ENCODE data around the gene DTL. TPM values are rescaled to one million over a fixed set of nuclear protein-coding genes. Genes with fewer than 3 reads are reported as not detected.

DTL gene
- total RNA-seq, 3 donors from 2014 or later: 1.4 to 12.0 (median 3.2) TPM

DNA sequence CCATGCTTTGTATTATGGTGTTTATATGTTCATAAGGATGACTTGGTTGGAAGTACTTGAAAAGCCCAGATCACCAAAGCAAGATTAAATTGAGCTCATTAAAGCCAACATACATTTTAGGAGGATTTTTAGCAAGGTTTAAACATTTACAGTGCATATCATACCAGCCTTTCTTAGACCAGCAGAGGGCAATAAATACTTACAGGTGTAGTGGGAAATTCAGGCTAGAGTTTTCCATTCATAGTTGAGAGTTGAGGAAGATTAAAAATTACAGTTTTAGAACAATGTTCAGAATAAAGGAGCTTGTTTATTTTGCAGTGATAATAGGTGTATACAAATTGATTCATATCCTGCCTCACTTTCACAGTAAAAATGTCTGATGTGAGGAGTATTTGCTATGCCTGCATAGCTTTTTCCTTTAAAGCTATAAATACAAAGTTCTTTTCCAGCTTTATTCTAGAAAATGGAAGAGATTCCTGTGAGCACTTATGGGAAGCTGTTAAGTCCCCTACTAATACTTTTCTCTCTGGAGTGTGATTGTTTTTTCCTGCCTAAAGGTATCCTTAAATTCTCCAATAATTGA lies 35.3 kb downstream of the DTL start:
- intact Hi-C loops (cut with DNase I, micrococcal nuclease): loop anchor here (2.0 to 5.0 kb wide), 2 partner anchors 220 to 296 kb away; no protein-coding TSS in a partner anchor
- DNase-seq (peak in 1 of 3 donors; percentile 12), ATAC-seq (peak; percentile 73)
- Histone ChIP-seq H3K9me3 (no peaks in the 10 kb centered on the region), H3K4me1 (ENCODE audit: low read depth) (no peaks in the 10 kb centered on the region), H3K36me3 (ENCODE audit: low read depth) (no peaks in the 10 kb centered on the region), H3K4me3 (no peak overlapping the region)
- TF ChIP-seq, protein P1, sequence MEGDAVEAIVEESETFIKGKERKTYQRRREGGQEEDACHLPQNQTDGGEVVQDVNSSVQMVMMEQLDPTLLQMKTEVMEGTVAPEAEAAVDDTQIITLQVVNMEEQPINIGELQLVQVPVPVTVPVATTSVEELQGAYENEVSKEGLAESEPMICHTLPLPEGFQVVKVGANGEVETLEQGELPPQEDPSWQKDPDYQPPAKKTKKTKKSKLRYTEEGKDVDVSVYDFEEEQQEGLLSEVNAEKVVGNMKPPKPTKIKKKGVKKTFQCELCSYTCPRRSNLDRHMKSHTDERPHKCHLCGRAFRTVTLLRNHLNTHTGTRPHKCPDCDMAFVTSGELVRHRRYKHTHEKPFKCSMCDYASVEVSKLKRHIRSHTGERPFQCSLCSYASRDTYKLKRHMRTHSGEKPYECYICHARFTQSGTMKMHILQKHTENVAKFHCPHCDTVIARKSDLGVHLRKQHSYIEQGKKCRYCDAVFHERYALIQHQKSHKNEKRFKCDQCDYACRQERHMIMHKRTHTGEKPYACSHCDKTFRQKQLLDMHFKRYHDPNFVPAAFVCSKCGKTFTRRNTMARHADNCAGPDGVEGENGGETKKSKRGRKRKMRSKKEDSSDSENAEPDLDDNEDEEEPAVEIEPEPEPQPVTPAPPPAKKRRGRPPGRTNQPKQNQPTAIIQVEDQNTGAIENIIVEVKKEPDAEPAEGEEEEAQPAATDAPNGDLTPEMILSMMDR (IDR thresholded peaks at IDR 0.05): peak; percentile 19

DNA sequence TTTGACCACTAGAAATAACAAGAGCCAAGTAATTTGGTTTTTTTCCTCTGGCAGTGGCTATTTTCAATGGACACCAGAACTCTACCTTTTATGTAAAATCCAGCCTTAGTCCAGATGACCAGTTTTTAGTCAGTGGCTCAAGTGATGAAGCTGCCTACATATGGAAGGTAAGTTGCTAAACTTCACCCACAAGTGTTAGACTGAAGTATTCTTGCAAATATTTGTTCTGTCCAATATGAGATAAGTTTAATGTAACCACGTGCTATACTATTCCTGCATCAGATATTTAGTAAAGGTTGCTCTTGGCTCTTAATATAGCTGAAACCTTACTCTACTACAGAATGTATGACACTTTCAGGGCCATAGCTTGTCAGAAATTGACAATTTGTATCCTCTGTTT lies 36.5 kb downstream of the DTL start:
- DNase-seq (no peak), ATAC-seq (no peak)
- TF ChIP-seq, protein P1 (IDR thresholded peaks at IDR 0.05): no peak
- Histone ChIP-seq H3K4me3 (no peak overlapping the region), H3K9me3 (no peaks in the 10 kb centered on the region), H3K36me3 (ENCODE audit: low read depth) (no peaks in the 10 kb centered on the region), H3K4me1 (ENCODE audit: low read depth) (no peaks in the 10 kb centered on the region)
- intact Hi-C loops (cut with DNase I, micrococcal nuclease): loop anchor here in 1 of 2 donors (5.0 kb wide), 1 partner anchor 295 kb away; no protein-coding TSS in a partner anchor

DNA sequence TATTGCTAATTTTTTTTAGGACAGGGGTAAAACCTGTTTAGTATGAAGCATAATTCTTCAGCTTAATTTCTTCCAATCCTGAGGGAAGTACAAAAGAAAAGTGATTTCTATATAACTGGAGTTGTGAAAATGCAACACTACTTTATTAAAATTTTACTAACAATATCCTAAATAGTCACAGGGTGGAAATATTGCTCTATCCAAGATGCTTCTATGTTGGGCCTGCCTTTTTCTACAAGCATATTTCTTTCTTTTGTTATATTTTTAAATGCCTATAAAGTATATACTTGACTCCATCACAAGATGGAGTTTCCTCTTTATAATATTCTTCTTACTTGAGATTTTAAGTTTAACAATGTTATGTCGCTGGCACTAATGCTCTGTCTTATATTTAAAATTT lies 37.9 kb downstream of the DTL start:
- no peaks in the 10 kb centered on the region for H3K36me3 ChIP-seq (ENCODE audit: low read depth)
- DNase-seq: no peak
- H3K9me3 ChIP-seq: no peaks in the 10 kb centered on the region
- intact Hi-C loops (cut with DNase I, micrococcal nuclease): loop anchor here in 1 of 2 donors (5.0 kb wide), 1 partner anchor 294 kb away; no protein-coding TSS in a partner anchor
- TF ChIP-seq, protein P1 (IDR thresholded peaks at IDR 0.05): no peak
- no peak overlapping the region for H3K4me3 ChIP-seq
- no peak for ATAC-seq
- H3K4me1 ChIP-seq (ENCODE audit: low read depth): no peaks in the 10 kb centered on the region

DNA sequence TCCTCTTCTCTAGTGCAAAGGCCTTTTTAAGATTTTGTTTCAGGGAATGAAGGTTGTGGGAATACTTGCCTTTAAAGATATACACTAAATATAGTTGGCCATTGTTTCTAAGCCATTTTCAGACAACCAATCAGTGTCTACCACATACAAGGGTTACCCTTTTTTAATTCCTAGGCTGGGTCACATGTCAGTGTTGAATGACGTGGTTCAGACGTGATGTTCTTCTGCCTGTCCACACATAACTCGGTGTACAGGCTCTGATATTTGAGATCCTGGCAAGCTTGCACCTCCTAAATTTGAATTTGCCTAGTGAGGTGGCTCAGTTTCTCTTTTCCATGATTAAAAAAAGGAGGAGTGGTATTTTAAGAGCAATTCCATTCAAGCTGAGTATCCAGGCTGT lies 38.8 kb downstream of the DTL start:
- Histone ChIP-seq H3K4me1 (ENCODE audit: low read depth) (no peaks in the 10 kb centered on the region), H3K36me3 (ENCODE audit: low read depth) (no peaks in the 10 kb centered on the region), H3K4me3 (no peak overlapping the region), H3K9me3 (no peaks in the 10 kb centered on the region)
- TF ChIP-seq, protein P1 (IDR thresholded peaks at IDR 0.05): no peak
- DNase-seq (no peak), ATAC-seq (no peak)
- intact Hi-C loops (cut with DNase I, micrococcal nuclease): loop anchor here in 1 of 2 donors (5.0 kb wide), 1 partner anchor 293 kb away; no protein-coding TSS in a partner anchor

DNA sequence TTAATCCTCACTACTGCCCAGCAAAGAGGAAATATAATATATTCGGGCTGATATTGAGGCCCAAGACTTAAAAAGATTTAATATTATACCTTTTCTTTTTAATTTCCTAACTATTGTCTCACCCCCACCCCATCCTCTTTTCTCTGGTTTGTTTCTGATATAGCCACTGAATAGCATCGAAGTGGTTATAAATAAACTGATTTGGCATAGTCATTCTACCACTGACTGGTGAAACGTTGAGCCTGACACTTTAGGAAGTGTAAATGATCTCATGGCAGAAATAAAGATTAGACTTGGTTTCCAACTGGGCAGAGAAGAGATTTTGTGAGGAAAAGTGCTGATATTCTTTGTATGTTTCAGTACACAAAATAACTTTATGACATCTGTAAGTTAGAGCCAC lies 39.3 kb downstream of the DTL start:
- DNase-seq: no peak
- intact Hi-C loops (cut with DNase I, micrococcal nuclease): loop anchor here in 1 of 2 donors (5.0 kb wide), 1 partner anchor 292 kb away; no protein-coding TSS in a partner anchor
- Histone ChIP-seq H3K4me1 (ENCODE audit: low read depth) (no peaks in the 10 kb centered on the region), H3K9me3 (no peaks in the 10 kb centered on the region), H3K4me3 (no peak overlapping the region), H3K36me3 (ENCODE audit: low read depth) (no peaks in the 10 kb centered on the region)
- TF ChIP-seq, protein P1 (IDR thresholded peaks at IDR 0.05): no peak
- no peak for ATAC-seq

Measured in mucosa of descending colon (tissue), 3 donors.